ENCODE measurements around the gene OR7G1. TPM values are rescaled to one million over a fixed set of nuclear protein-coding genes. Genes with fewer than 3 reads are reported as not detected.

OR7G1 gene
- total RNA-seq, 1 experiment from 2014 or later: not detected

- Mint-ChIP-seq H3K27me3 (ENCODE audit: insufficient read depth, unreplicated experiment) (no peaks in the 10 kb centered on the region), H3K36me3 (ENCODE audit: insufficient read depth, unreplicated experiment) (no peaks in the 10 kb centered on the region), H3K4me1 (ENCODE audit: low read depth, unreplicated experiment) (no peaks in the 10 kb centered on the region), H3K9me3 (ENCODE audit: unreplicated experiment) (no peaks in the 10 kb centered on the region), H3K27ac (ENCODE audit: unreplicated experiment) (no peak overlapping the region), H3K4me3 (ENCODE audit: unreplicated experiment) (no peak overlapping the region)
- ChIA-PET POLR2A (no interaction called here), CTCF (no interaction called here)
- BruUV-seq (replicated peaks): no TSS peak
- no peak for TF ChIP-seq CTCF (IDR thresholded peaks at IDR 0.05; ENCODE audit: insufficient read depth in 1 of 2, low read depth in 1 of 2, low read length in 1 of 2, severe bottlenecking in 1 of 2, unreplicated experiment in 1 of 2)
- H3K4me3 ChIP-seq (ENCODE audit: low read depth, low read length): no peak overlapping the region
- intact Hi-C loops (cut with micrococcal nuclease; ENCODE audit: unreplicated experiment): no loop called here
- H3K36me3 ChIP-seq (ENCODE audit: control insufficient read depth, insufficient read depth, low read length): no peaks in the 10 kb centered on the region
- no peaks in the 10 kb centered on the region for H3K9me3 ChIP-seq
- no peaks in the 10 kb centered on the region for H3K27me3 ChIP-seq (replicated peaks; ENCODE audit: control insufficient read depth, insufficient read depth, low read length)
- H3K4me1 ChIP-seq: no peaks in the 10 kb centered on the region
- DNase-seq: no peak
Observed at GRCh38 chr19:9070066-9070465, 45.5 kb downstream of the OR7G1 start.

GRCh38 chr19:9065457-9066014 is 50.0 kb downstream of the OR7G1 start:
- TF ChIP-seq CTCF (IDR thresholded peaks at IDR 0.05; ENCODE audit: insufficient read depth in 1 of 2, low read depth in 1 of 2, low read length in 1 of 2, severe bottlenecking in 1 of 2, unreplicated experiment in 1 of 2): no peak
- no peaks in the 10 kb centered on the region for H3K27me3 Mint-ChIP-seq (ENCODE audit: insufficient read depth, unreplicated experiment)
- Histone ChIP-seq H3K4me3 (ENCODE audit: low read depth, low read length) (no peak overlapping the region), H3K36me3 (ENCODE audit: control insufficient read depth, insufficient read depth, low read length) (no peaks in the 10 kb centered on the region), H3K27me3 (replicated peaks; ENCODE audit: control insufficient read depth, insufficient read depth, low read length) (no peaks in the 10 kb centered on the region), H3K9me3 (no peaks in the 10 kb centered on the region), H3K4me1 (no peaks in the 10 kb centered on the region)
- no peaks in the 10 kb centered on the region for H3K4me1 Mint-ChIP-seq (ENCODE audit: low read depth, unreplicated experiment)
- no peaks in the 10 kb centered on the region for H3K9me3 Mint-ChIP-seq (ENCODE audit: unreplicated experiment)
- DNase-seq: no peak
- ChIA-PET CTCF (no interaction called here), POLR2A (no interaction called here)
- no peak overlapping the region for H3K4me3 Mint-ChIP-seq (ENCODE audit: unreplicated experiment)
- no peak overlapping the region for H3K27ac Mint-ChIP-seq (ENCODE audit: unreplicated experiment)
- intact Hi-C loops (cut with micrococcal nuclease; ENCODE audit: unreplicated experiment): no loop called here
- H3K36me3 Mint-ChIP-seq (ENCODE audit: insufficient read depth, unreplicated experiment): no peaks in the 10 kb centered on the region
- no TSS peak for BruUV-seq (replicated peaks)

Other genes starting within 250 kb of the OR7G1 start
- 0.05 TPM in 2 replicates for gene MUC16, start 105.4 kb downstream of the OR7G1 start, total RNA-seq (2022)
- gene OR1M1, start 28.7 kb downstream of the OR7G1 start, total RNA-seq (2022): not detected in 2 replicates
- not detected in 2 replicates for gene OR7G2, start 8.3 kb downstream of the OR7G1 start, total RNA-seq (2022)
- gene OR7G3, start 11.2 kb upstream of the OR7G1 start, total RNA-seq (2022): not detected in 2 replicates
- 33.7 and 35.2 TPM in 2 replicates for gene ZNF317, start 24.6 kb upstream of the OR7G1 start, total RNA-seq (2022)
- gene OR7D2, start 63.2 kb upstream of the OR7G1 start, total RNA-seq (2022): not detected in 2 replicates
- not detected in 2 replicates for gene OR7D4, start 103.8 kb upstream of the OR7G1 start, total RNA-seq (2022)
- not detected in 2 replicates for gene OR7E24, start 135.2 kb upstream of the OR7G1 start, total RNA-seq (2022)
- gene ZNF699, start 194.1 kb upstream of the OR7G1 start, total RNA-seq (2022): 0.77 and 2.0 TPM in 2 replicates
- 5.4 and 5.5 TPM in 2 replicates for gene ZNF559, start 208.4 kb upstream of the OR7G1 start, total RNA-seq (2022)
- gene ZNF177, start 247.2 kb upstream of the OR7G1 start, total RNA-seq (2022): 0.34 and 0.70 TPM in 2 replicates